WTC11 (cell line): ENCODE measurements around the gene TNNI2. TPM values are rescaled to one million over a fixed set of nuclear protein-coding genes. Genes with fewer than 3 reads are reported as not detected.

Source experiments
- ATAC-seq: fragments of 200-7000 bp; cut with Tn5 transposase; 2 replicates; pipeline ENCODE4 v1.10.0; 2021; ENCODE audit warnings: mild to moderate bottlenecking, moderate library complexity
- CTCF ChIA-PET: fragments of 300-600 bp; sonication (Branson Sonifier 250); formaldehyde crosslinking; loops from one replicate; lab custom pipeline; 2021; ENCODE audit warnings: antibody characterized with exemption; lab: Charles Lee
- POLR2A ChIA-PET: fragments of 350-600 bp; sonication (Branson Sonifier 250); formaldehyde crosslinking; loops from one replicate; lab custom pipeline; 2021; ENCODE audit warnings: antibody characterized with exemption; lab: Charles Lee
- DNase-seq: peaks from one replicate; pipeline ENCODE4 v3.0.0; 2021; ENCODE audit warnings: low spot score
- H3K27ac Mint-ChIP-seq: 2 replicates; pipeline ENCODE4 v1.8.0; 2021; ENCODE audit warnings: mixed read lengths
- H3K27me3 Mint-ChIP-seq: 2 replicates; pipeline ENCODE4 v1.8.0; 2021; ENCODE audit warnings: low read depth, mild to moderate bottlenecking, moderate library complexity, mixed read lengths
- H3K36me3 Mint-ChIP-seq: 2 replicates; pipeline ENCODE4 v1.8.0; 2021; ENCODE audit warnings: mixed read lengths
- H3K4me1 Mint-ChIP-seq: 2 replicates; pipeline ENCODE4 v1.8.0; 2022; ENCODE audit warnings: mixed read lengths
- H3K4me3 Mint-ChIP-seq: 2 replicates; pipeline ENCODE4 v1.8.0; 2021; ENCODE audit warnings: mild to moderate bottlenecking, moderate library complexity, mixed read lengths
- H3K9me3 Mint-ChIP-seq: 2 replicates; pipeline ENCODE4 v1.8.0; 2021; ENCODE audit warnings: mixed read lengths
- ATF1 ChIP-seq: sonication (generic); formaldehyde crosslinking; IDR thresholded peaks from 2 replicates; pipeline ENCODE4 v1.8.1; 2023; ENCODE audit warnings: mild to moderate bottlenecking, moderate library complexity, missing genetic modification reagents
- E2F4 ChIP-seq: sonication (generic); formaldehyde crosslinking; IDR thresholded peaks from 2 replicates; pipeline ENCODE4 v1.8.1; 2022; ENCODE audit warnings: low read depth, mild to moderate bottlenecking, moderate library complexity, missing genetic modification reagents, borderline replicate concordance
- ESRRA ChIP-seq: sonication (generic); formaldehyde crosslinking; IDR thresholded peaks from 2 replicates; pipeline ENCODE4 v1.8.1; 2022; ENCODE audit warnings: mild to moderate bottlenecking, missing genetic modification reagents, borderline replicate concordance
- FOXK1 ChIP-seq: sonication (generic); formaldehyde crosslinking; IDR thresholded peaks from 2 replicates; pipeline ENCODE4 v1.8.0; 2022; ENCODE audit warnings: mild to moderate bottlenecking, moderate library complexity, missing genetic modification reagents
- GABPB1 ChIP-seq: sonication (generic); formaldehyde crosslinking; IDR thresholded peaks from 2 replicates; pipeline ENCODE4 v1.8.1; 2023; ENCODE audit warnings: mild to moderate bottlenecking, missing genetic modification reagents
- GRHL2 ChIP-seq: fragments of 250-450 bp; sonication (Bioruptor Pico); IDR thresholded peaks from 2 replicates; pipeline ENCODE4 v1.8.0; 2022; ENCODE audit warnings: mild to moderate bottlenecking, moderate library complexity; ENCODE audit not compliant: insufficient replicate concordance, severe bottlenecking
- JAZF1 ChIP-seq: fragments of 250-450 bp; sonication (Bioruptor Pico); IDR thresholded peaks from 2 replicates; pipeline ENCODE4 v1.9.0; 2021; ENCODE audit warnings: moderate library complexity, mild to moderate bottlenecking, inconsistent platforms
- NR2C2 ChIP-seq: sonication (generic); formaldehyde crosslinking; IDR thresholded peaks from 2 replicates; pipeline ENCODE4 v1.8.0; 2022; ENCODE audit warnings: mild to moderate bottlenecking, missing genetic modification reagents
- SOX15 ChIP-seq: fragments of 250-450 bp; sonication (Bioruptor Pico); IDR thresholded peaks from 2 replicates; pipeline ENCODE4 v1.9.0; 2021; ENCODE audit warnings: mild to moderate bottlenecking
- SP1 ChIP-seq: sonication (generic); formaldehyde crosslinking; conservative IDR thresholded peaks from 2 replicates; pipeline ENCODE4 v1.8.1; 2022; ENCODE audit warnings: missing genetic modification reagents
- USF2 ChIP-seq: sonication (generic); formaldehyde crosslinking; IDR thresholded peaks from 2 replicates; pipeline ENCODE4 v1.8.1; 2023; ENCODE audit warnings: mild to moderate bottlenecking, missing genetic modification reagents, moderate library complexity
- ZBTB21 ChIP-seq: sonication (generic); formaldehyde crosslinking; IDR thresholded peaks from 2 replicates; pipeline ENCODE4 v1.8.1; 2023; ENCODE audit warnings: mild to moderate bottlenecking, missing genetic modification reagents, borderline replicate concordance
- ZNF121 ChIP-seq: sonication (generic); formaldehyde crosslinking; IDR thresholded peaks from 2 replicates; pipeline ENCODE4 v1.8.0; 2023; ENCODE audit warnings: missing genetic modification reagents
- ZNF423 ChIP-seq: fragments of 250-450 bp; sonication (Bioruptor Pico); IDR thresholded peaks from 2 replicates; pipeline ENCODE4 v2.1.2; 2022; ENCODE audit warnings: mild to moderate bottlenecking, moderate library complexity
- ZNF425 ChIP-seq: fragments of 250-450 bp; sonication (Bioruptor Pico); conservative IDR thresholded peaks from 2 replicates; pipeline ENCODE4 v1.9.0; 2021; ENCODE audit warnings: mild to moderate bottlenecking
- total RNA-seq: library from RNA; stranded (reverse); gene quantifications from 3 replicates; pipeline ENCODE4 v1.2.3, GENCODE V29; 2021
- TF ChIP-seq, protein P1 (sequence below): fragments of 250-450 bp; sonication (Bioruptor Pico); IDR thresholded peaks from 2 replicates; pipeline ENCODE4 v1.9.0; 2021; ENCODE audit warnings: moderate library complexity, mild to moderate bottlenecking, inconsistent platforms, borderline replicate concordance
- TF ChIP-seq, protein P2 (sequence below): sonication (generic); formaldehyde crosslinking; conservative IDR thresholded peaks from 2 replicates; pipeline ENCODE4 v1.8.1; 2022; ENCODE audit warnings: mild to moderate bottlenecking, missing genetic modification reagents
- TF ChIP-seq, protein P3 (sequence below): sonication (generic); formaldehyde crosslinking; IDR thresholded peaks from 2 replicates; pipeline ENCODE4 v1.8.0; 2023; ENCODE audit warnings: mild to moderate bottlenecking, missing genetic modification reagents
- TF ChIP-seq, protein P4 (sequence below): fragments of 250-450 bp; sonication (Bioruptor Pico); IDR thresholded peaks from 2 replicates; pipeline ENCODE4 v1.9.0; 2021; ENCODE audit warnings: mild to moderate bottlenecking
- TF ChIP-seq, protein P5 (sequence below): sonication (generic); formaldehyde crosslinking; IDR thresholded peaks from 2 replicates; pipeline ENCODE4 v1.8.1; 2023; ENCODE audit warnings: mild to moderate bottlenecking, missing genetic modification reagents

The TNNI2 gene
- total RNA-seq, 1 experiment from 2014 or later: not detected

- DNase-seq (no peak), ATAC-seq (no peak)
- Mint-ChIP-seq H3K27me3 (no peaks in the 10 kb centered on the region), H3K36me3 (no peaks in the 10 kb centered on the region), H3K27ac (no peak overlapping the region), H3K4me3 (no peak overlapping the region), H3K9me3 (no peaks in the 10 kb centered on the region), H3K4me1 (no peaks in the 10 kb centered on the region; the same call in 1 of the 2 replicates)
- POLR2A ChIA-PET: no interaction called here
- CTCF ChIA-PET: interaction anchor here (0.9 to 3.0 kb wide), 9 partner anchors 12 to 280 kb away, joined by 3 to 18 read pairs (median 5); no protein-coding TSS in a partner anchor
- TF ChIP-seq ZNF425 (CRISPR knock-in tag): no peak
- no peak for TF ChIP-seq USF2
- no peak for TF ChIP-seq ZBTB21 (CRISPR knock-in tag)
- TF ChIP-seq, protein P1, sequence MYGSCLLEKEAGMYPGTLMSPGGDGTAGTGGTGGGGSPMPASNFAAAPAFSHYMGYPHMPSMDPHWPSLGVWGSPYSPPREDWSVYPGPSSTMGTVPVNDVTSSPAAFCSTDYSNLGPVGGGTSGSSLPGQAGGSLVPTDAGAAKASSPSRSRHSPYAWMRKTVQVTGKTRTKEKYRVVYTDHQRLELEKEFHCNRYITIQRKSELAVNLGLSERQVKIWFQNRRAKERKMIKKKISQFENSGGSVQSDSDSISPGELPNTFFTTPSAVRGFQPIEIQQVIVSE: no peak
- no peak for TF ChIP-seq NR2C2 (CRISPR knock-in tag)
- no peak for TF ChIP-seq FOXK1 (CRISPR knock-in tag)
- TF ChIP-seq GABPB1 (CRISPR knock-in tag): no peak
- TF ChIP-seq, protein P2, sequence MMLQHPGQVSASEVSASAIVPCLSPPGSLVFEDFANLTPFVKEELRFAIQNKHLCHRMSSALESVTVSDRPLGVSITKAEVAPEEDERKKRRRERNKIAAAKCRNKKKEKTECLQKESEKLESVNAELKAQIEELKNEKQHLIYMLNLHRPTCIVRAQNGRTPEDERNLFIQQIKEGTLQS: no peak
- TF ChIP-seq, protein P3, sequence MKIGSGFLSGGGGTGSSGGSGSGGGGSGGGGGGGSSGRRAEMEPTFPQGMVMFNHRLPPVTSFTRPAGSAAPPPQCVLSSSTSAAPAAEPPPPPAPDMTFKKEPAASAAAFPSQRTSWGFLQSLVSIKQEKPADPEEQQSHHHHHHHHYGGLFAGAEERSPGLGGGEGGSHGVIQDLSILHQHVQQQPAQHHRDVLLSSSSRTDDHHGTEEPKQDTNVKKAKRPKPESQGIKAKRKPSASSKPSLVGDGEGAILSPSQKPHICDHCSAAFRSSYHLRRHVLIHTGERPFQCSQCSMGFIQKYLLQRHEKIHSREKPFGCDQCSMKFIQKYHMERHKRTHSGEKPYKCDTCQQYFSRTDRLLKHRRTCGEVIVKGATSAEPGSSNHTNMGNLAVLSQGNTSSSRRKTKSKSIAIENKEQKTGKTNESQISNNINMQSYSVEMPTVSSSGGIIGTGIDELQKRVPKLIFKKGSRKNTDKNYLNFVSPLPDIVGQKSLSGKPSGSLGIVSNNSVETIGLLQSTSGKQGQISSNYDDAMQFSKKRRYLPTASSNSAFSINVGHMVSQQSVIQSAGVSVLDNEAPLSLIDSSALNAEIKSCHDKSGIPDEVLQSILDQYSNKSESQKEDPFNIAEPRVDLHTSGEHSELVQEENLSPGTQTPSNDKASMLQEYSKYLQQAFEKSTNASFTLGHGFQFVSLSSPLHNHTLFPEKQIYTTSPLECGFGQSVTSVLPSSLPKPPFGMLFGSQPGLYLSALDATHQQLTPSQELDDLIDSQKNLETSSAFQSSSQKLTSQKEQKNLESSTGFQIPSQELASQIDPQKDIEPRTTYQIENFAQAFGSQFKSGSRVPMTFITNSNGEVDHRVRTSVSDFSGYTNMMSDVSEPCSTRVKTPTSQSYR (CRISPR knock-in tag): no peak
- no peak for TF ChIP-seq E2F4 (CRISPR knock-in tag)
- TF ChIP-seq, protein P4, sequence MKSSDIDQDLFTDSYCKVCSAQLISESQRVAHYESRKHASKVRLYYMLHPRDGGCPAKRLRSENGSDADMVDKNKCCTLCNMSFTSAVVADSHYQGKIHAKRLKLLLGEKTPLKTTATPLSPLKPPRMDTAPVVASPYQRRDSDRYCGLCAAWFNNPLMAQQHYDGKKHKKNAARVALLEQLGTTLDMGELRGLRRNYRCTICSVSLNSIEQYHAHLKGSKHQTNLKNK (CRISPR knock-in tag): no peak
Measured at GRCh38 chr11:1870721-1871466, 32.1 kb downstream of the TNNI2 start.

DNA sequence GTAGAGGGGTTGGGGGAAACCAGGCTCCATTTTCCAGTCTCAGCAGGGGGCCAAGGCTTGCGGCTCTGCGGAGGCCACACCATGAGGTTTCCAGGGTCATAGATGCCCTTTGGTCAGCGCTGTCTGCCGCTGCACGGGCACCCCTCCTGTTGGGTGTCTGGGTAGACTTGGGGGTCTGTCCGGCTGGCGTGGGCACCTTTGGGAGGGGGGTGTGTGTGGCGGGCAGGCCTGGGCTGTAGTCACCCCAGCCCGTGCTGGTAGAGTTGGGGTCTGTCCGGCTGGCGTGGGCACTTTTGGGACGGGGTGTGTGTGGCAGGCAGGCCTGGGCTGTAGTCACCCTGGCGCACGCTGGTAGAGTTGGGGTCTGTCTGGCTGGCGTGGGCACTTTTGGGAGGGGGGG is 32.8 kb downstream of the TNNI2 start:
- no peak for DNase-seq
- no peak for ATAC-seq
- POLR2A ChIA-PET: no interaction called here
- no peaks in the 10 kb centered on the region for H3K9me3 Mint-ChIP-seq
- H3K4me3 Mint-ChIP-seq: no peak overlapping the region
- peaks cover 2% of the 10 kb centered on the region; the same call in 1 of the 2 replicates for H3K4me1 Mint-ChIP-seq
- CTCF ChIA-PET: interaction anchor here (1.5 to 3.0 kb wide), 4 partner anchors 11 to 279 kb away, joined by 3 to 18 read pairs (median 12); no protein-coding TSS in a partner anchor
- H3K27ac Mint-ChIP-seq: no peak overlapping the region
- H3K27me3 Mint-ChIP-seq: no peaks in the 10 kb centered on the region
- no peaks in the 10 kb centered on the region for H3K36me3 Mint-ChIP-seq
- TF ChIP-seq ATF1 (CRISPR knock-in tag): no peak
- no peak for TF ChIP-seq ZNF121 (CRISPR knock-in tag)
- TF ChIP-seq ZNF423: no peak
- TF ChIP-seq ESRRA: no peak
- TF ChIP-seq JAZF1 (CRISPR knock-in tag): no peak
- TF ChIP-seq SOX15: no peak
- TF ChIP-seq SP1 (CRISPR knock-in tag): no peak
- TF ChIP-seq, protein P5, sequence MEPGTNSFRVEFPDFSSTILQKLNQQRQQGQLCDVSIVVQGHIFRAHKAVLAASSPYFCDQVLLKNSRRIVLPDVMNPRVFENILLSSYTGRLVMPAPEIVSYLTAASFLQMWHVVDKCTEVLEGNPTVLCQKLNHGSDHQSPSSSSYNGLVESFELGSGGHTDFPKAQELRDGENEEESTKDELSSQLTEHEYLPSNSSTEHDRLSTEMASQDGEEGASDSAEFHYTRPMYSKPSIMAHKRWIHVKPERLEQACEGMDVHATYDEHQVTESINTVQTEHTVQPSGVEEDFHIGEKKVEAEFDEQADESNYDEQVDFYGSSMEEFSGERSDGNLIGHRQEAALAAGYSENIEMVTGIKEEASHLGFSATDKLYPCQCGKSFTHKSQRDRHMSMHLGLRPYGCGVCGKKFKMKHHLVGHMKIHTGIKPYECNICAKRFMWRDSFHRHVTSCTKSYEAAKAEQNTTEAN (CRISPR knock-in tag): no peak
- TF ChIP-seq GRHL2: no peak
- no peak for TF ChIP-seq USF2
- TF ChIP-seq, protein P4 (CRISPR knock-in tag): no peak
